Kidney epithelial cell (primary cell): ENCODE measurements around the gene S100A7A. TPM values are rescaled to one million over a fixed set of nuclear protein-coding genes. Genes with fewer than 3 reads are reported as not detected.

Source experiments
- DNase-seq: peaks from one replicate; pipeline ENCODE4 v3.0.0-alpha.2; 2010; ENCODE audit warnings: low read depth
- H3K27me3 ChIP-seq: 2 replicates; pipeline ENCODE4 v1.6.0; 2011; ENCODE audit warnings: low read length; ENCODE audit not compliant: control insufficient read depth, insufficient read depth
- H3K36me3 ChIP-seq: 2 replicates; pipeline ENCODE4 v1.5.1; 2011; ENCODE audit warnings: low read length; ENCODE audit not compliant: control insufficient read depth, insufficient read depth
- H3K4me3 ChIP-seq: 2 replicates; pipeline ENCODE4 v1.5.1; 2011; ENCODE audit warnings: low read depth, mild to moderate bottlenecking, control low read depth, low read length
- CTCF ChIP-seq: IDR thresholded peaks from 2 replicates; pipeline ENCODE4 v1.5.1; 2011; ENCODE audit warnings: mild to moderate bottlenecking, moderate library complexity, low read length, control low read depth, inconsistent platforms; ENCODE audit not compliant: insufficient read depth, poor library complexity, severe bottlenecking
- total RNA-seq: library from RNA; depleted of rRNA; stranded (reverse); fragments of >200 nt; gene quantifications from 2 replicates; pipeline ENCODE4 v1.2.3, GENCODE V29; 2015

Gene S100A7A
- total RNA-seq, 1 donor from 2014 or later: not detected

GRCh38 chr1:153390938-153391710 is 25.2 kb upstream of the S100A7A start, which contains the start of gene S100A8:
Gene S100A8 (minus strand): TSS chr1:153391073. CDS start chr1:153390535, 538 bp downstream.
- H3K36me3 ChIP-seq: no peaks in the 10 kb centered on the region
- no peak for TF ChIP-seq CTCF
- H3K4me3 ChIP-seq: no peak within 1 kb of the TSS
- H3K27me3 ChIP-seq: peaks cover 2% of the 10 kb centered on the region
- DNase-seq: no peak

- Histone ChIP-seq H3K36me3 (no peaks in the 10 kb centered on the region), H3K27me3 (peaks cover 2% of the 10 kb centered on the region), H3K4me3 (no peak overlapping the region)
- no peak for DNase-seq
- TF ChIP-seq CTCF: no peak
These were observed 24.1 kb upstream of the S100A7A start for GRCh38 chr1:153392258-153392657.

DNA sequence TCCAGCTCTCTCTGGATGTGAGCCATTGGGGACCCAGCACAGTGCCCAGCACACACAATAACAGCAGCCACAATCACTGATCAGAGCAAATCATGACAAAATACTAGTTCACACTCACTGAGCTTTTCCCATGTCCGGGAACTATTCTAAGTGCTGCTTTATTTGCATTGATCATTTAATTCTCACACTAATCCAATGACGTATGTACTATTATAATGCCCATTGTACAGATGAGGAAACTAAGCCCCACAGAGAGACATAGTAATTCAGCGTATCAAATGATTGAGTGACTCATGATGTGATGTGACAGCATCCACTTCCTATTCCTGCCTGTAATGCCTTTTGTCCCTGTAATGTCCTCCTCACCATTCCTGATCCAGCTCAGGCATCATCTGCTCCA is 23.5 kb upstream of the S100A7A start:
- Histone ChIP-seq H3K4me3 (no peak overlapping the region), H3K36me3 (no peaks in the 10 kb centered on the region), H3K27me3 (peaks cover 2% of the 10 kb centered on the region)
- DNase-seq: no peak
- TF ChIP-seq CTCF: no peak

DNA sequence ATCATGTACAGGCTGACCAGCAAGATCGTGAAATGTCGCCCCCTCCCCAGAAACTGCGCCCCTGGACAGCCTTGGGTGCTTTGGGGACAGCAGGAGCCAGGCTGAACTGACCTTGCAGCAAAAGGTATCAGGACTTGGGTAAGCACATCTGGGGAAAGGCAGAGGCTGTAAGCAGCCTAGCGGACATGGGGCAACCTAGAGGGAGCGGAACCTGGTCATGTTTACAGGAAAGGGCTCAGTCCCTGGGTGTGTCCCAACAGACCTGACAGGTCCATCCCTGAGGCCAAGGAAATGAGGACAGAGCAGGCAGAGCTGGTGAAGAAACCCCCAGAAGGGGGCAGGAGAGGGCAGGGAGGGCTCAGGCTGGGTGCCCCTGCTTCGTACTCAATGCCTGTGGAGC is 22.4 kb upstream of the S100A7A start:
- no peak for TF ChIP-seq CTCF
- no peak overlapping the region for H3K4me3 ChIP-seq
- H3K27me3 ChIP-seq: peaks cover 2% of the 10 kb centered on the region
- DNase-seq: no peak
- H3K36me3 ChIP-seq: no peaks in the 10 kb centered on the region

DNA sequence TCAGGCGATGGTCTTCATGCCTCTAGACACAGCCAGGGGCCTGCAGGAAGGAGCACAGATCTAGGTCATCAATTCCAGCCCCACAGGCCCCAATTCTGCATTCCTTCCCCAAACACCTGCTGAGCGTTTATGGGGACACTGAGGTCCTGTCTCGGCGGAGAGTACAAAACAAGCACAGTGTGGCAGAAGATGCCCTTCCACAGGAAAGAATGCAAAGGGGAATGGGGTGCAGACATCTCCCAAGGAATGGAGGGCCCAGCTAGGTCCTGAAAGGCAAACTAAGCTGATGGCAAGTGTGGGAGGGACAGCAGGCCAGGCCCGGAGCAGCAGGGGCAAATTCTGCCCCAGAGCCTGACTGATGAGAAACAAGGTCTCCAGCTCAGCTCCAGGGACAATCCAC is 21.9 kb upstream of the S100A7A start:
- TF ChIP-seq CTCF: no peak
- Histone ChIP-seq H3K4me3 (no peak overlapping the region), H3K36me3 (no peaks in the 10 kb centered on the region), H3K27me3 (peaks cover 2% of the 10 kb centered on the region)
- no peak for DNase-seq

GRCh38 chr1:153395136-153395685 is 21.1 kb upstream of the S100A7A start:
- Histone ChIP-seq H3K4me3 (no peak overlapping the region), H3K36me3 (no peaks in the 10 kb centered on the region), H3K27me3 (peaks cover 2% of the 10 kb centered on the region)
- TF ChIP-seq CTCF: no peak
- no peak for DNase-seq
